Small intestine (tissue), 7 donors: ENCODE data around the gene RAB31. TPM values are rescaled to one million over a fixed set of nuclear protein-coding genes. Genes with fewer than 3 reads are reported as not detected.
A peak's percentile ranks its signal among the peaks of the same experiment; 100 is the strongest.

Source experiments
- DNase-seq, 2 donors: peaks; one replicate each; pipeline versions ENCODE4 v3.0.0 to v3.0.0-alpha.2; 2013
- FAIRE-seq: peaks from 2 replicates; lab custom pipeline; 2012; peaks lifted over from hg19 to GRCh38; lab: Jason Lieb, UNC
- H3K27ac ChIP-seq, 3 donors: one replicate each; pipeline ENCODE4 v1.5.1; 2013; ENCODE audit warnings: low read length in 2 of 3, mild to moderate bottlenecking in 2 of 3, control low read depth in 1 of 3, inconsistent platforms in 1 of 3, low read depth in 1 of 3, moderate library complexity in 1 of 3
- H3K27me3 ChIP-seq, 3 donors: one replicate each; pipeline ENCODE4 v1.6.1; 2013; ENCODE audit warnings: low read length in 3 of 3, inconsistent platforms in 1 of 3; ENCODE audit not compliant: control insufficient read depth in 3 of 3, insufficient read depth in 3 of 3
- H3K36me3 ChIP-seq, 3 donors: one replicate each; pipeline ENCODE4 v1.6.1; 2013; ENCODE audit warnings: low read length in 3 of 3, inconsistent platforms in 1 of 3, low read depth in 1 of 3, mild to moderate bottlenecking in 1 of 3, moderate library complexity in 1 of 3; ENCODE audit not compliant: control insufficient read depth in 3 of 3, insufficient read depth in 2 of 3
- H3K4me1 ChIP-seq, 3 donors: one replicate each; pipeline ENCODE4 v1.6.1; 2013; ENCODE audit warnings: low read length in 2 of 3, inconsistent platforms in 1 of 3, low read depth in 1 of 3, mild to moderate bottlenecking in 1 of 3, moderate library complexity in 1 of 3; ENCODE audit not compliant: control insufficient read depth in 3 of 3, insufficient read depth in 2 of 3
- H3K4me3 ChIP-seq, 3 donors: one replicate each; pipeline ENCODE4 v1.5.1; 2013; ENCODE audit warnings: low read length in 3 of 3, control low read depth in 1 of 3, inconsistent platforms in 1 of 3, low read depth in 1 of 3, mild to moderate bottlenecking in 1 of 3, moderate library complexity in 1 of 3
- H3K9me3 ChIP-seq, 2 donors: one replicate each; pipeline ENCODE4 v1.6.1; 2013; ENCODE audit warnings: low read depth in 1 of 2, low read length in 1 of 2; ENCODE audit not compliant: control insufficient read depth in 2 of 2, insufficient read depth in 1 of 2
- WGBS, 3 donors: extraction: QIAGEN DNeasy Blood & Tissue Kit; methylation state at CpG; one replicate each; pipeline ENCODE4 v1.1.7; 2013; 5-methylcytosine and 5-hydroxymethylcytosine counted together
- polyA plus RNA-seq, 4 donors: library from polyadenylated mRNA; stranded (reverse) in 3 of 4; unstranded in 1 of 4; fragments of 200-250 nt in 3 of 4; fragments of 120-200 nt in 1 of 4; gene quantifications; one replicate each; pipeline versions ENCODE4 v1.2.1 to v1.2.3, GENCODE V29; 2013
- donor health status: healthy with polysubstance abuse.
- donor health status: control.
- donor health status: control.
- donor health status: Bipolar disorder and iron deficiency.
- donor health status: healthy.

Gene RAB31
- polyA plus RNA-seq, 4 donors = 4.2 to 18.4 (median 12.3) TPM

GRCh38 chr18:9705183-9705829, 2.8 kb upstream of the RAB31 start:
- no peak overlapping the region for H3K27ac ChIP-seq
- no peaks in the 10 kb centered on the region for H3K36me3 ChIP-seq
- WGBS, 3 donors = 47 to 58% (median 54%) methylated on average over 6 of the region's 6 CpGs
- no peaks in the 10 kb centered on the region for H3K9me3 ChIP-seq
- H3K27me3 ChIP-seq = peaks cover 0 to 41% (median 0%) of the 10 kb centered on the region in 3 donors
- peaks cover 0 to 9% (median 2%) of the 10 kb centered on the region in 3 donors for H3K4me1 ChIP-seq
- DNase-seq = peak in 1 of 2 donors; percentile 37
- no peak for FAIRE-seq
- H3K4me3 ChIP-seq = no peak overlapping the region

- WGBS, 3 donors = 88 to 91% (median 88%) methylated on average over 12 of the region's 12 CpGs
- Histone ChIP-seq H3K27me3 (peaks cover 0 to 48% (median 0%) of the 10 kb centered on the region in 3 donors), H3K27ac (peak overlapping the region in 1 of 3 donors; percentile 8), H3K4me1 (peaks cover 0 to 7% (median 2%) of the 10 kb centered on the region in 3 donors), H3K36me3 (no peaks in the 10 kb centered on the region), H3K9me3 (no peaks in the 10 kb centered on the region), H3K4me3 (no peak overlapping the region)
- FAIRE-seq (no peak), DNase-seq (no peak)
These were observed 1.8 kb upstream of the RAB31 start for GRCh38 chr18:9706081-9706935.

- WGBS, 3 donors = 26 to 52% (median 45%) methylated on average over 31 of the region's 31 CpGs
- DNase-seq = no peak
- H3K36me3 ChIP-seq = no peaks in the 10 kb centered on the region
- H3K27ac ChIP-seq = peak overlapping the region; percentile 42 to 91 (median 82)
- peaks cover 0 to 53% (median 0%) of the 10 kb centered on the region in 3 donors for H3K27me3 ChIP-seq
- H3K9me3 ChIP-seq = no peaks in the 10 kb centered on the region
- peaks cover 0 to 4% (median 3%) of the 10 kb centered on the region in 3 donors for H3K4me1 ChIP-seq
- peak overlapping the region in 2 of 3 donors; percentile 54 to 70 for H3K4me3 ChIP-seq
- FAIRE-seq = no peak
These were observed 582 bp upstream of the RAB31 start for GRCh38 chr18:9707381-9708056.

- no peaks in the 10 kb centered on the region for H3K36me3 ChIP-seq
- 1 to 2% (median 1%) methylated on average over 59 to 84 of the region's 84 CpGs for WGBS, 3 donors
- peak overlapping the region in 2 of 3 donors; percentile 30 to 90 for H3K27ac ChIP-seq
- FAIRE-seq (no peak), DNase-seq (peak in 1 of 2 donors; percentile 54)
- H3K9me3 ChIP-seq = peaks cover 0 to 4% of the 10 kb centered on the region in 2 donors
- peak overlapping the region; percentile 58 to 70 (median 58) for H3K4me3 ChIP-seq
- peaks cover 0 to 53% (median 0%) of the 10 kb centered on the region in 3 donors for H3K27me3 ChIP-seq
- H3K4me1 ChIP-seq = peaks cover 0 to 10% (median 3%) of the 10 kb centered on the region in 3 donors
These were observed 568 bp downstream of the RAB31 start for GRCh38 chr18:9708434-9709303.

- 31 to 57% (median 49%) methylated on average over 18 of the region's 18 CpGs for WGBS, 3 donors
- Histone ChIP-seq H3K36me3 (no peaks in the 10 kb centered on the region), H3K4me1 (peaks cover 0 to 10% (median 3%) of the 10 kb centered on the region in 3 donors), H3K27me3 (peaks cover 0 to 50% (median 0%) of the 10 kb centered on the region in 3 donors), H3K9me3 (peaks cover 0 to 4% of the 10 kb centered on the region in 2 donors), H3K4me3 (peak overlapping the region; percentile 58 to 70 (median 58)), H3K27ac (peak overlapping the region in 1 of 3 donors; percentile 90)
- DNase-seq (no peak), FAIRE-seq (no peak)
These were observed 1.3 kb downstream of the RAB31 start for GRCh38 chr18:9709304-9709877.

GRCh38 chr18:9710037-9710436, 1.9 kb downstream of the RAB31 start:
- FAIRE-seq (no peak), DNase-seq (no peak)
- Histone ChIP-seq H3K27me3 (peaks cover 0 to 49% (median 0%) of the 10 kb centered on the region in 3 donors), H3K27ac (no peak overlapping the region), H3K4me3 (peak overlapping the region in 1 of 3 donors; percentile 58), H3K36me3 (no peaks in the 10 kb centered on the region), H3K9me3 (peaks cover 0 to 4% of the 10 kb centered on the region in 2 donors), H3K4me1 (peaks cover 0 to 10% (median 3%) of the 10 kb centered on the region in 3 donors)
- 84 to 88% (median 85%) methylated on average over 4 of the region's 4 CpGs for WGBS, 3 donors

GRCh38 chr18:9711361-9712129, 3.4 kb downstream of the RAB31 start:
- H3K27me3 ChIP-seq = peaks cover 0 to 45% (median 0%) of the 10 kb centered on the region in 3 donors
- H3K4me1 ChIP-seq = peaks cover 0 to 10% (median 3%) of the 10 kb centered on the region in 3 donors
- FAIRE-seq (no peak), DNase-seq (no peak)
- no peaks in the 10 kb centered on the region for H3K36me3 ChIP-seq
- H3K4me3 ChIP-seq = no peak overlapping the region
- WGBS, 3 donors = 63 to 67% (median 64%) methylated on average over 7 of the region's 7 CpGs
- peaks cover 0 to 4% of the 10 kb centered on the region in 2 donors for H3K9me3 ChIP-seq
- peak overlapping the region in 1 of 3 donors; percentile 7 for H3K27ac ChIP-seq
